Ammon's horn (tissue), 1 donor: ENCODE measurements around the gene TENT5D.
"Not testable (repeated sequence)": the region's sequence is repeated elsewhere in the genome, so short reads cannot be mapped to it uniquely, and the experiment has no call there.

Experiments used
- DNase-seq: peaks from one replicate; pipeline ENCODE4 v3.0.0-alpha.2; 2016; ENCODE audit warnings: low spot score

Gene TENT5D

DNA sequence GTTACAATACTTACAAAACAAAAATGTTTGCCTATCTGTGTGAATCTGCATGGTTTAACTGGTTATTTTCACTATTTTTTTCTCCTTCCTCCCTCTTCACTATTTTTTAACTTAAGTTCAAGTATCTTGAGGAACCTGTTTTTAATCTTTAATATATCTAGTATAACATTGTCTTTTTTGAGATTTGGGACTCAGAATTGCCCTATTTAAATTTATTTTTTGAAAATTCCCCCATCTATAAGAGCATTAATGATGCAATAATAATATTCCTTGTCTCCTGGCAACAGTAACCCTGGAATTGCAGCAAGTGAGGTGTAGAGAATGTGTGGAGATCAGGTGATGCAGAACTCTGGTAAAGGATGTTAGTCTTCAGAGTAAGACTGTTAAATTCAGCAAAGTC, at the start of gene TENT5D:
Gene TENT5D, plus strand, starts transcription at position 301 of the 400 bp plus-strand sequence. CDS start 22,093 bp downstream, outside the sequence.
- DNase-seq = no peak

DNA sequence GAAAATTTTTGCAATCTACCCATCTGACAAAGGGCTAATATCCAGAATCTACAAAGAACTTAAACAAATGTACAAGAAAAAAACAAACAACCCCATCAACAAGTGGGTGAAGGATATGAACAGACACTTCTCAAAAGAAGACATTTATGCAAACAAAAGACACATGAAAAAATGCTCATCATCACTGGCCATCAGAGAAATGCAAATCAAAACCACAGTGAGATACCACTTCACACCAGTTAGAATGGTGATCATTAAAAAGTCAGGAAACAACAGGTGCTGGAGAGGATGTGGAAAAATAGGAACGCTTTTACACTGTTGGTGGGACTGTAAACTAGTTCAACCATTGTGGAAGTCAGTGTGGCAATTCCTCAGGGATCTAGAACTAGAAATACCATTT, 34.6 kb upstream of the TENT5D start:
- not testable (repeated sequence) for DNase-seq

- DNase-seq = no peak
These were observed 32.0 kb upstream of the TENT5D start for GRCh38 chrX:80388206-80388605.

- DNase-seq = no peak
These were observed 8.2 kb upstream of the TENT5D start for GRCh38 chrX:80412042-80412441.

- DNase-seq = no peak
These were observed 2.8 kb downstream of the TENT5D start for GRCh38 chrX:80423000-80423399.

GRCh38 chrX:80423744-80424143, 3.5 kb downstream of the TENT5D start:
- no peak for DNase-seq

- DNase-seq = no peak
These were observed 10.7 kb downstream of the TENT5D start for GRCh38 chrX:80430826-80431504.

GRCh38 chrX:80431505-80431832, 11.2 kb downstream of the TENT5D start:
- no peak for DNase-seq

DNA sequence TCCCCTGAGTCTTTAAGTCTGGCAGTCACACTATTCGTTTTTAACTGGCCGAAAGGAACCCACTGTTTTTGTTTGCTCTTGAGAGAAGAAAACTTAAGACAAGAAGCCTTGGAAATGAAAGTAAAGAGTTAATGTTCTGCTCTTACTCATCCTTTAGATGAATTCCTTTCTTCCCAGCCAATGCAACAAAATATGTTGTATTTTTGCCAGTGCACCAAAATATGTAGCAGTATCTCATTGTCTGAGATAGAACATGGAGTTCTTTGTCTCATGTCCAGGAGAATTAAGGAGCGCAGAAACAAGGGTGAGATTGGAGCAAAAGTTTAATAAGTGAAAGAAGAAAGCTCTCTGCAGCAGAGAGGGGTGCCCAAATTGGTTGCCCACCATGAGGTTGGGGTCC, 12.2 kb downstream of the TENT5D start:
- DNase-seq = no peak

- DNase-seq = no peak
These were observed 12.6 kb downstream of the TENT5D start for GRCh38 chrX:80432863-80433262.

DNA sequence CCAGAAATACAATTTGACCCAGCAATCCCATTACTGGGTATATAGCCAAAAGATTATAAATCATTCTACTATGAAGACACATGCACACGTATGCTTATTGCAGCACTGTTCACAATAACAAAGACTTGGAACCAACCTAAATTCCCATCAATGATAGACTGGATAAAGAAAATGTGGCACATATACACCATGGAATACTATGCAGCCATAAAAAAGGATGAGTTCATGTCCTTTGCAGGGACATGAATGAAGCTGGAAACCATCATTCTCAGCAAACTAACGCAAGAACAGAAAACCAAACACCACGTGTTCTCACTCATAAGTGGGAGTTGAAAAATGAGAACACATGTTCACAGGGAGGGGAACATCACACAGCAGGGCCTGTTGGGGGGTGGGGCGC, 47.9 kb downstream of the TENT5D start:
- DNase-seq = not testable (repeated sequence)

- no peak for DNase-seq
These were observed 51.3 kb downstream of the TENT5D start for GRCh38 chrX:80471582-80471981.

- no peak for DNase-seq
These were observed 65.3 kb downstream of the TENT5D start for GRCh38 chrX:80485543-80485942.

DNA sequence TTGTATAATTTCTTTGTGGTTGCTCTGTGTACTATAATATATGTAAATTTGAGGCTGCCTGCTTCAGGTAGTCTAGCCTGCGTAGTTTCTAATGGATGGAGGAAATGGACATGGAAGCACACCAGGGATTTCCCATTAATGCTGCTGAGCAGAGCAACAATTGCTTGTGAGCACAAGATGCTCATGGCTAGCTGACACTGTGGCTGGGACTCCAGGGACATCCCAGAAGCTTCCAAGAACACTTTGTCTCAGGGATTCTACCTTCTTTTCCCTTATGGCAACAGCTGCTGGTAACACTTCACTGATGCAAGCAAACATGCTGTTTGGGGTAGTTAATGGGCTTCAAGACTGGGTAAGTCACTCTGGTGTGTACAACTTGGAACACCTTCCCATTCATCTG, 66.1 kb downstream of the TENT5D start:
- no peak for DNase-seq

GRCh38 chrX:80489166-80489565, 68.9 kb downstream of the TENT5D start:
- no peak for DNase-seq
